ENCODE measurements around the gene BCL2.

Gene BCL2

GRCh38 chr18:63154350-63155152 is 165.0 kb downstream of the BCL2 start:
- no peak for DNase-seq

DNA sequence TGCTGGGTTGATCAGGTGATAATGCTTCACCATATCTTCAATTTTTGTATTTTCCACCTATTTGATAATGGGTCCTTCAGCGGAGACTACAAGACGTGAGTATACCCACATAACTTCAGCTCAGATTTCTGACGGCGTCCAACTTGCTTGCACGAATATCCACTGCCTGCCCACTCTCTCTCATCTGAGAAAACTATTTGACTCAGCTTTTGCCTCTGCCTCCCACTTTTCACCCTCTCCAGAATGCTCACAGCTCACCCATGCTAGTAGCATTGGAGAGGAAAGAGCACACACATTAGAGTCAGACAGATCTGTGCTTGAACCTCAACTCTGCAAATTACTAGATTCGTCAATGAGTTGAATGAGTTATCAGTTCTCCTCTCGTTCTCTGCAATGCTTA is 166.8 kb downstream of the BCL2 start:
- no peak for DNase-seq

DNA sequence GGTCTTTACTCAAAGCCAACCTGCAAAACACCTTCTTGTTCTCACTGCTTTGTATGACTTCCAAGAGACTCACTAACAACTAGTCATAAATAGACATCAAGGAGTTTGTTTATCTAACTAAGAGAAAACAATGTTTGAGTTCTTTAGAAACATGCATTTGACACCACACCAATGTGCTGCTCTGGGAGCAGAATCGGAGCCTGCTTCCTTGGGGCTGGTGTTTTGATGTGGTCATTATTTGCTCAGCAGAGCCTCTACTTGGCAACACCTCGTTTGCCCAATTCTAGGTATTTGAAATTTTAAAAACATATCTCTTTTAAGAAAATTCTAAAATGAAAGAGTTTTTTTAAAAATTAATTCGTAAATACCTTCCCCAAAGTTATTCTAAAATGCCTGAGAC is 167.5 kb downstream of the BCL2 start:
- no peak for DNase-seq

DNA sequence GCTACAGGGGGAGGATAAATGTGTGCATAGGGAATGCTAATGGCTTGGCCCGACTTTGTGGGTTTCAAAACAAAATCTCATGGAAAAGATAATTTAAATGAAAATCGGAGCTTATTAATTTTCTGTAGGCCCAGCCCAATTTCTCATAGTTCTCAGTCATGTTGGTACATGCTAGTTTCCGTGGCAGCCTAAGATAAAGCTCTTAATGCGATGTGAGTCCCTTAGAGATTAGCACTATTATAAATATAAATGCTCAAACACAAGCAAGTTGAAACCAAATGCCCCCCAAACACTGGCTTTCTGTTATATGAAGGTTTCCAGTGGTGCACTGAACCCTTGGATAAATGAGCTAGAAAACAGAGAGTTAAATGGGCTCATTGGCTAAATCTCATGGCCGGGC is 168.0 kb downstream of the BCL2 start:
- DNase-seq = no peak

- no peak for DNase-seq
Measured at GRCh38 chr18:63150942-63151421, 168.6 kb downstream of the BCL2 start.

DNA sequence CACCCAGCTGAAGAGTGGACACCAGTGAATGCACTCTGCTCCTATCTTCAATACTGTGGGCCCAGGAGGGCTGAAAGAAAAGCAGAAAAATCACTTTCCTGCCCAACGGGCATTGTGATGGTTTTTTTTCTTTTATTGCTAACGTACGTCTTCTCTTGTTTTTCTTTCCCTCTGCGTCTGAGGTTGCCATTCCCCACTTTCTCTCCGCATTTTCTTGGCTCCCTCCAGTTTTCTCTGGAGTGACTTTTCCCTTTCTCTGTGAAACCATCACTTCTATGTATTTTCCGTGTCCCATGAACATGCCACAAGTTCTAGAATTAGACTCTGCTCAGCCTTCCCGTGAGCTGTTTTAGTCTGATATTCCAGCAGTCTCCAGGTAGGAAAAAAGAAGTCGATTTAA is 169.2 kb downstream of the BCL2 start:
- DNase-seq = no peak

DNA sequence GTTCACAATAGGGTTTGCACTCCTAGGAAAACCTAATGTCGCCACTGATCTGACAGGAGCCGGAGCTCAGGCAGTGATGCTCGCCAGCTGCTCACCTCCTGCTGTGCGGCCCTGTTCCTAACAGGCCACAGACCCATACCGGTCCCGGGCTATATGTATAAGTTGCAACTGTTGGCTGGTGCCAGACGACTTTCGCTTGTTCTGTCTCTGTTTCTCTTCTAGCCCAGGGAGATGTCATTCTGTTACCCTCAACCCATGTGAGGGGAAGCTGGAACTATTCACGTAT is 170.3 kb downstream of the BCL2 start:
- DNase-seq = no peak

DNA sequence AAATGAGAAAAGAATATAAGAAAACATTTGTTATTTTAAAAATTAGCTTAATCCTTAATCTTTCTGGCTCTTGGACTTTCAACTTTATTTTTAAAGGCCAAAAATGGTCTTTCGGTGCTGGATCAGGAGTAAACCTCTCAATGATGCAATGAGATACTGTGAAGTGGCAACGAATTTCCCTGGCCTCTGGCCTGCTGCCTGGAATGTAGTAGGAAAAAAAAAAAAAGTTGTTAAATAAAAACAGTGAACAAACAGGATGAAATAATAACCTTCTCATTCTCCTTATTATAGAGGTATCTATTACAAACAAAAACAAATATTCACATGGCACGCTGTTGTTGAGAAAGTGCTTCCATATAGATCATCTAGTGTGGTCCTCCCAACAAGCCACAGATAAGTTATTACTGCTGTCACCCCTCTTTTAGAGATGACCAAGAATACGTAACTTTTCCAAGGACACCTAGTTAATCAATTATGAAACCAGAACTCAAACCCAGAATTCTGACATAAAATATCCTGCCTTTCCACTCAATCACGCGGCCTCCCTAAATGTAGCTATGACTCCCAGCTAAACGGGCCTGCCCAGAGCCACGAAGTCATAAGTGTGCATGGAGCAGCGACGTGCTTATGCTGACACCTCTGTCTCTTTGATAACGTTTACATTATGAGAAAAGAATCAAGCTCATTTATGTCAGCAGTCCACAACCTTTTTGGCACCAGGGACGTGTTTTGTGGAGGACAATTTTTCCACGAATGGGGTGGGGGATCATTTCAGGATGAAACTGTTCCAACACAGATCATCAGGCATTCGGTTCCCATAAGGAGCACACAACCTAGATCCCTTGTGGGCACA is 170.9 kb downstream of the BCL2 start:
- DNase-seq = no peak

GRCh38 chr18:63147973-63148372 is 171.6 kb downstream of the BCL2 start:
- DNase-seq = no peak

- DNase-seq = no peak
Measured at GRCh38 chr18:63146828-63147409, 172.7 kb downstream of the BCL2 start.

- DNase-seq = no peak
Measured at GRCh38 chr18:63145851-63146555, 173.6 kb downstream of the BCL2 start.

- DNase-seq = no peak
Measured at GRCh38 chr18:63145166-63145850, 174.3 kb downstream of the BCL2 start.

GRCh38 chr18:63144748-63145147 is 174.8 kb downstream of the BCL2 start:
- DNase-seq = no peak

DNA sequence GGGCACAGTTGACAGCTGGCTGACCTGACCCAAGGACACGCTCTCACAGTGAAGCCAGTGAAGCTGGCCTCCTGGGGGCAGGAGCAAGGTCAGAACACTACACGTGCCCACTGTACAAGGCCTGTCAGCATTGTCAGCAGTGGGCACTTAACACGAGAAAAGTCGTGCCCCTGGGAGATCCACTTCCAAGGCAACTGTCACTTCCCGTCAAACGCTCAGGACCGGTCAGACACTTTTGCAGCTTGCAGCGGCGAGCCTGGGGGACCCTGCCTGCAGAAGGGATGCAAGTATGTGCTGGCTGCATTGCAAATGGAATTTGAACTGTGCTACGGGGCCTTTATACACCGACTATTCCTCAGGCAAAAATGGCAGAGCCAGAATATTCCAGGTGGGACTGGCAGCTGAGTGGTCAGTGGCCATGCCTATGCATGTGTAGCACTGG is 176.2 kb downstream of the BCL2 start:
- no peak for DNase-seq

- no peak for DNase-seq
Measured at GRCh38 chr18:63142594-63143225, 176.9 kb downstream of the BCL2 start.

GRCh38 chr18:63141778-63142176 is 177.8 kb downstream of the BCL2 start:
- no peak for DNase-seq

- DNase-seq = no peak
Measured at GRCh38 chr18:63140997-63141777, 178.4 kb downstream of the BCL2 start.

DNA sequence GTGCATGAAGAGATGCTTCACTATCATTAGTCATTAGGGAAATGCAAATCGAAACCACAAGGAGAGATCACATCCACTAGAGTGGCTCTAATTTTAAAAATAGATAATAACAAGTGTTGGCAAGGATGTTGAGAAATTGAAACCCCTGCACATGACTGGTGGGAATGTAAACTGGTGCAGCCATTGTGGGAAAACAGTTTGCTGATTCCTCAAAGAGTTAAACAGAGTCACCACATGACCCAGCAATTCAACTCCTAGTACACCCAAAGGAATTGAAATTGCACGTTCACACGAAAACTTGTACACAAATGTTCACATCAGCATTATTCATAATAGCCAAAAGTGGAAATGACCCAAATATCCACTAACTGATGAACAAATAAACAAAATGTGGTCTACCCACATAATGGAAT is 179.5 kb downstream of the BCL2 start:
- no peak for DNase-seq

- no peak for DNase-seq
Measured at GRCh38 chr18:63138436-63139340, 180.9 kb downstream of the BCL2 start.

GRCh38 chr18:63137999-63138435 is 181.6 kb downstream of the BCL2 start:
- no peak for DNase-seq

Data from NCI-H446 treated with DMSO at 0.1 percent for 48 hours (cell line).